ENCODE measurements around the gene CCDC14. TPM values are rescaled to one million over a fixed set of nuclear protein-coding genes. Genes with fewer than 3 reads are reported as not detected.

Gene CCDC14
- polyA plus RNA-seq, 4 donors: 119 to 153 (median 139) TPM

GRCh38 chr3:123869165-123869564 lies 91.9 kb downstream of the CCDC14 start:
- DNase-seq (ENCODE audit: low read depth in 4 of 4, low spot score in 3 of 4): no peak

GRCh38 chr3:123864706-123865105 lies 96.3 kb downstream of the CCDC14 start:
- no peak for DNase-seq (ENCODE audit: low read depth in 4 of 4, low spot score in 3 of 4)

Other genes starting within 250 kb of the CCDC14 start
- 100 to 1,000 TPM; 129 to 162 (median 137) TPM for gene MYLK, start 76.9 kb downstream of the CCDC14 start, polyA plus RNA-seq (ENCODE audit: insufficient read length in 4 of 4)
- gene ROPN1, start 30.9 kb upstream of the CCDC14 start, polyA plus RNA-seq (ENCODE audit: insufficient read length in 4 of 4): under 1 TPM in 3 of 4 donors, not detected in 1; 0.04 to 0.36 (median 0.22) TPM
- gene KALRN, start 72.1 kb upstream of the CCDC14 start, polyA plus RNA-seq (ENCODE audit: insufficient read length in 4 of 4): 10 to 100 TPM; 24.1 to 29.3 (median 27.0) TPM

Measured in right renal pelvis (tissue), 4 donors.